WTC11 (cell line): ENCODE measurements around the gene ATN1.

Experiments used
- IRF2 ChIP-seq: sonication (generic); formaldehyde crosslinking; IDR thresholded peaks from 2 replicates; pipeline ENCODE4 v1.8.0; 2022; ENCODE audit warnings: low read depth, missing genetic modification reagents, borderline replicate concordance
- MYBL2 ChIP-seq: sonication (generic); formaldehyde crosslinking; IDR thresholded peaks from 2 replicates; pipeline ENCODE4 v1.8.1; 2023; ENCODE audit warnings: mild to moderate bottlenecking, moderate library complexity, missing genetic modification reagents
- TF ChIP-seq, protein P1 (sequence below): sonication (generic); formaldehyde crosslinking; conservative IDR thresholded peaks from 2 replicates; pipeline ENCODE4 v1.8.1; 2022; ENCODE audit warnings: mild to moderate bottlenecking, missing genetic modification reagents
- TF ChIP-seq, protein P2 (sequence below): fragments of 200-600 bp; IDR thresholded peaks from 2 replicates; pipeline ENCODE4 v1.8.0; 2022; ENCODE audit warnings: antibody characterized with exemption

DNA sequence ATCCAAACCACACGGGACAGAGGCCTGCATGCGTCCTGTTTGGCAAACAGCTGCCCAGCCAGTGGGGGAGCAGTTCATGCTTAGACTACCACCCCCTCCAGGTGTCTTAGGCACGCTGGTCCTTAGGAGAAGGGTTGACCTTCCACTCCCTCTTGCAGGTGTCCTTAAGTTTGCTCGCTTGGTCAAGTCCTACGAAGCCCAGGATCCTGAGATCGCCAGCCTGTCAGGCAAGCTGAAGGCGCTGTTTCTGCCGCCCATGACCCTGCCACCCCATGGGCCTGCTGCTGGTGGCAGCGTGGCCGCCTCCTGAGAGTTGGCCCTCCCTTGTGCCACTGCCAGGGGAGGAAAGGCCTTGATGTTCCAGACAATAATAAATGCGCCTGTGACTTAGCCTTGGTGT is 17.9 kb downstream of the ATN1 start:
- TF ChIP-seq MYBL2 (CRISPR knock-in tag) (no peak), IRF2 (no peak)
- TF ChIP-seq, protein P1, sequence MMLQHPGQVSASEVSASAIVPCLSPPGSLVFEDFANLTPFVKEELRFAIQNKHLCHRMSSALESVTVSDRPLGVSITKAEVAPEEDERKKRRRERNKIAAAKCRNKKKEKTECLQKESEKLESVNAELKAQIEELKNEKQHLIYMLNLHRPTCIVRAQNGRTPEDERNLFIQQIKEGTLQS (CRISPR knock-in tag), result no peak
- TF ChIP-seq, protein P2, sequence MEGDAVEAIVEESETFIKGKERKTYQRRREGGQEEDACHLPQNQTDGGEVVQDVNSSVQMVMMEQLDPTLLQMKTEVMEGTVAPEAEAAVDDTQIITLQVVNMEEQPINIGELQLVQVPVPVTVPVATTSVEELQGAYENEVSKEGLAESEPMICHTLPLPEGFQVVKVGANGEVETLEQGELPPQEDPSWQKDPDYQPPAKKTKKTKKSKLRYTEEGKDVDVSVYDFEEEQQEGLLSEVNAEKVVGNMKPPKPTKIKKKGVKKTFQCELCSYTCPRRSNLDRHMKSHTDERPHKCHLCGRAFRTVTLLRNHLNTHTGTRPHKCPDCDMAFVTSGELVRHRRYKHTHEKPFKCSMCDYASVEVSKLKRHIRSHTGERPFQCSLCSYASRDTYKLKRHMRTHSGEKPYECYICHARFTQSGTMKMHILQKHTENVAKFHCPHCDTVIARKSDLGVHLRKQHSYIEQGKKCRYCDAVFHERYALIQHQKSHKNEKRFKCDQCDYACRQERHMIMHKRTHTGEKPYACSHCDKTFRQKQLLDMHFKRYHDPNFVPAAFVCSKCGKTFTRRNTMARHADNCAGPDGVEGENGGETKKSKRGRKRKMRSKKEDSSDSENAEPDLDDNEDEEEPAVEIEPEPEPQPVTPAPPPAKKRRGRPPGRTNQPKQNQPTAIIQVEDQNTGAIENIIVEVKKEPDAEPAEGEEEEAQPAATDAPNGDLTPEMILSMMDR, result no peak
